HG03175 (cell line): ENCODE measurements around the gene MAP3K7.
"Not testable (repeated sequence)": the region's sequence is repeated elsewhere in the genome, so short reads cannot be mapped to it uniquely, and the experiment has no call there.

Experiments used
- ATAC-seq: cut with Tn5 transposase; IDR thresholded peaks from one replicate; pipeline ENCODE4 v1.9.1; 2021; ENCODE audit warnings: mild to moderate bottlenecking, moderate library complexity; ENCODE audit not compliant: unreplicated experiment

The MAP3K7 gene

GRCh38 chr6:90578894-90579549 lies 7.8 kb downstream of the MAP3K7 start:
- ATAC-seq, result no peak

- ATAC-seq, result no peak
Measured at GRCh38 chr6:90575267-90575666, 11.6 kb downstream of the MAP3K7 start.

DNA sequence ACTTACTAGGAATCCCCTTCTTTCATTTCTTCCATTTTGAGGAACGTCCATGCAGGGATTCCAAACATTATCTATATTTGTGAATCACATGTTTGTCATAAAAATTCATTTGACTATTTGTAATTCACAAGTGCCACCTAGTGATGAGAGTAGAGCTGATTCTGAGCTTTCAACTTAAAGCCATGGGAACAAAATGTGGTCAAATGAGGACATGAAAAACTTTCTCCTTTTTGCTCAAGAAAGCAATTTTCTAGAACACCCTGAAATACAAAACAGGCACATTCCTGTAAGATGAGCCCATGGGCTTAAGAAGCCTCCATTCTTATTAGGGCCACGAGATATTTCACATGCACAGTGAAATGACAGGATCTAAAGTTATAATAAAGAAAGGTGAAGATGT lies 12.3 kb downstream of the MAP3K7 start:
- ATAC-seq, result no peak

- ATAC-seq, result no peak
Measured at GRCh38 chr6:90573624-90574023, 13.2 kb downstream of the MAP3K7 start.

- no peak for ATAC-seq
Measured at GRCh38 chr6:90572856-90573255, 14.0 kb downstream of the MAP3K7 start.

DNA sequence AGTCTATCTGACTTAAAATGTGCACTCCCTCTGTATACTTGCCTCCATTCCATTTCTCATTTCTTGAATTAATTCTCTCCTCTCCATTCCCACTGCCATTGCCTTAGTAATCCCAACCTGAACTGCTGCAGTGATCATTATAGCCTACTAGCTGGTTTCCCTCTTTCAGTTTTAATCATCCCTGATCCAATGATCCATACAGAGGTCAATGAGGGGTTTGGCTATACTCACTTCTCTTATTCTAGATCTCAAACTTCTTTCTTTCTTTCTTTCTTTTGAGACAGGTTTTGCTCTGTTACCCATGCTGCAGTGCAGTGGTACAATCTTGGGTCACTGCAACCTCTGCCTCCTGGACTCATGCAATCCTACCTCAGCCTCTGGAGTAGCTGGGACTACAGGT lies 17.6 kb downstream of the MAP3K7 start:
- ATAC-seq, result no peak

GRCh38 chr6:90567682-90568081 lies 19.2 kb downstream of the MAP3K7 start:
- not testable (repeated sequence) for ATAC-seq

GRCh38 chr6:90562341-90562740 lies 24.5 kb downstream of the MAP3K7 start:
- not testable (repeated sequence) for ATAC-seq

DNA sequence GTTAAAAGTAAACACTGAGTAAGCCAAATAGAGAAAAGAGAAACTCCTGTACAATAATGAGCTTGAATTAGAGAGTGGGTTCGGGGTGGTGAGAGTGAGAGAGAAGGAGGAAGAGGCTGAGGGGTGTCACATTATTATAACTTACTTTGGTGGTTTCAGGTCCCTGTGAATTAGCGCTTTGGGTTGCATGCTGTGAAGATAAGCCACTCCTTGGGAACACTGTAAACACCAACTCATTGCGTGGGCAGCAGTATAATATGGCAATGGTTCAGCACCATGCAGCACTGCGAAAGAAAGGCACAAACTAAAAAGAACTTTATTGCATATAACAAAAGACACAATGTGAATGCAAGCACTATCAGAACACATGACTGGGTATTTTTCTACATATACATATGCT lies 26.9 kb downstream of the MAP3K7 start:
- no peak for ATAC-seq

DNA sequence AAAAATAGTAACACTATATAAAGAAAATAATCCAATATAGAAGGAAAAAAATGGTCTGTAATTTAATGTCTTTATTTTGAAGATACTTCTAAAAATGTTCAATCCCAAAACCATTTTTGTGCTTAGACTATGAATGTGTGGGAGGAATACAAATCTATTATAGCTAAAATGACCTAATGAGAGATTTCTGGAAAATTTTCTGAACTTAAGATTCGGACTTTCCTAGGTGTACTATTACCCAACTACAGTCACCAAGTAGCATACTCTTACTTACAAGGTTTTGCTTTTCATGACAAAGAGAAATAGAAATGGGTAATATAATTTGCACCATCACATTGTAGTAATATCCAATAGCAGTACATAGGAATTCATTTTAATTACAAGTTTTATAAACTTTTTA lies 29.9 kb downstream of the MAP3K7 start:
- no peak for ATAC-seq

GRCh38 chr6:90547991-90548390 lies 38.9 kb downstream of the MAP3K7 start:
- no peak for ATAC-seq

DNA sequence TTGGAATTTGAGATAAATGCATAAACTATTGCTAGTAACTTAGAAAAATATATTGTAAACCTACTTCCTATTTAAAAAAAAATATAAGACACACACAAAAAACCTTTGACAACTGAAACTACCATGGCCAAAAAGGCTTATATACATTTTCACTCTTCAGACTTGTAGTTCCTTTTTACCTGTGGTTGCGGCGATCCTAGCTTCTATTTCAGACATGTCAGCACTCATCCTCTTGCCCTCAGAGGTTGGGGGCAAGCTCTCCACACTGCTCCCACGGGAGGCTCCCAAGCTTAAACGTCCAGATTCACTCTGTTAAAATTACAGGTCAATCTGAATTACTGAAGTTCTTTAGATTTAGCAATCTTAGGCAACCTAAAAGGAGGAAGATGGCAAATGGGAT lies 39.8 kb downstream of the MAP3K7 start:
- ATAC-seq, result no peak

GRCh38 chr6:90545448-90545847 lies 41.4 kb downstream of the MAP3K7 start:
- no peak for ATAC-seq

DNA sequence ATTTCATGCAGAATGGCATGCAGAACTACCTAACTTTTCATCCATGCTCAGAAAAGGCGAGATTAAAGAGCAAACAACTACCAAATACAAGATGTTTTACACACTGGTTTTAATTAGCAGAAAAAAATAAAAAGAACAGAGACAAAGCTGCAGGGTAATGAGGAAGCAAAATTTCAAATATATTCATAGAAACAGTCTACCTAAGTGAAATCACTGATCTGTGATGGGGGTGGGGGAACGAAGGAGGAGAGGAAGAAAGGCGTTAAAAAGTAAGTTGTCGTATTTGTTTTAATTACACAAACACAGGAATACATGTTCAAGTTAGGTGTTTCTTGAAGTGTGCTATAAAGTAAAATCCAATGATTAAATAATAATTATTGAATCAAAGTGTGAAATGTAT lies 42.1 kb downstream of the MAP3K7 start:
- ATAC-seq, result no peak

- ATAC-seq, result no peak
Measured at GRCh38 chr6:90544081-90544480, 42.8 kb downstream of the MAP3K7 start.

- ATAC-seq, result no peak
Measured at GRCh38 chr6:90541221-90541620, 45.7 kb downstream of the MAP3K7 start.

DNA sequence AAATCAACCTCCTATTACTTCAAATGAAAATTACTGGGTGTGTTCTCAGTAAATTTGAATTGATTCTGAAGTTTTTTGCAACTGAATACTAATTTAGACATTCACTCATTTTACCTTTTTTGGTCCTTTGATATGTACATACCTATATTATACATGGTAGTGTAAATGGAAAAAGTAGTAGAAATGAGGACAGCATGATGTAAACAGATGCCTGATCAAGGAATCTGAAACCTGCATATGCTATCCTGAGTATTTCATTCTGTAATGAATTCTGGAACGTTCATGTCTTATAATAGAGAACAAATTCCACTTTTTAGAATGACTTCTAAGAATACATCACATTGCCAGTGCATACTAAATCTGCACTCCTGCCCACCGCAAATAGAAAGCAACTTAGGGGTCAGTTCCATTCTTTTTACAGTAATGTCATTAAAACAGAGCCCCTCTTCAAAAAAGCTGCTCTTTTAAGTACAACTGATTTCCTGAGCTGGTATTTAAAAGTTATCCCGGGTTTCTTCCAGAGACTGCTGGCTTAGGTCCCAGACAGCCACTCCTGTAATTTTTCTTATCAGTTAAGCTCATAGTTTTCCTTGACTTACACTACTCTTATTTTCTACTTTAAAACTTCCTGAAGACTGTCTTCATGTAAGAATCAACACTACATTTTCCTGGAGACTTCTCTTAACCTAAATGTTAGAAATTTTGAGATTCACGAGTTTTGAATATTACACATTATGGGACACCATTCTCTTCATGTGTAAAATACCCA lies 48.4 kb downstream of the MAP3K7 start:
- no peak for ATAC-seq

GRCh38 chr6:90537723-90538258 lies 49.1 kb downstream of the MAP3K7 start:
- no peak for ATAC-seq

DNA sequence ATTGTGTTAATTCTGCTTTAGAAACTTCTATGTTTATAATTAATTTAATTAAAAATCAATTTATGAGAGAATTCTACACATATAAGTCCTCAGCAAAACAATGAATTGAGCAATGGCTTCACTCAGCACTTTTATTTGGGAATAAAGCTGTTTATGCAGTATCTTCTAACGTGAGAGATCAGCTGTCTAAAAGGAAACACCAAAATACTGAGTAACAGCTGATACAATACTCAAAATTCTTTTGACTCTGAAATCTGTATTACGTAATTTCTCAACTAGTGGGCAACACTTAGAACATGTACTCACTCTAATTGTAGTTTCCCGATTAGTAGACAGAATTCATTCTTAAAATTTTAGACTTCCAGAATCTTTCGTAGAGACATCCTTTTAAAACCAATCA lies 49.8 kb downstream of the MAP3K7 start:
- no peak for ATAC-seq

GRCh38 chr6:90536520-90536919 lies 50.4 kb downstream of the MAP3K7 start:
- ATAC-seq, result no peak

DNA sequence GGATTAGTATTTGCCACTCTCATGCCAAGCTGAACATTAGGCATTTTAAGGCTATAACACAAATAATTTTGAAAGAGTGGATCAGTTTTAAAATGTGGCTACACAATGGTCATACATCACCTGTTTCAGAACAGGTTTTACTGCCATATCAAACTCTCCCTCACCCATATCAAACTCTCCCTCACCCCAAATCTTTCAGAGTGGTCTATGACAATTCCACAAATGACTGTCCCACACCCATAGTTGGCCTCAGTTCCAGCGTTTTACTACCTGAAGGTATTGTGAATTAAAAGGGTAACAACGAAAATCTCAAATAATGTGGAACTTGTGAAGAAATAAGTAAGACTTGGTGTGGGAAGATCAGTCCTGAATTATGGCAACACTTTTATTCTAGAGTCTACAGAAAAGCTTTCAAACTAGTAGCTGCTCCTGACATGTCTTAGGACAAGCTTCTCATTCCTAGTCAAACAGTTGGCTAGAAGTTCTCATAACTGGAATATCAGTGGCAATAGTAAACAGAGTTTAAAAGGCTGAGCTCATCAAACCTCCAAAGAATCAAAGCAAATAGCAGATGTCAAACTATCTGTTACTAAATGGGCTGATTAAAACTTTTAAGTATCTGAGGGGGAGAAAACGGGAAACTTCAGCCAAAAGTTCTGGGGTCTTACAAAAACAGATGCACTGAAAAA lies 52.4 kb downstream of the MAP3K7 start:
- no peak for ATAC-seq
